LNCaP clone FGC (cell line): ENCODE measurements around the gene CARS1.

ENCODE experiments used
- DNase-seq: peaks from one replicate; pipeline ENCODE4 v3.0.0-alpha.2; 2011; ENCODE audit warnings: low read depth
- H3K4me3 ChIP-seq: 2 replicates; pipeline ENCODE4 v1.5.1; 2011; ENCODE audit warnings: mild to moderate bottlenecking, low read depth, low read length, control low read depth
- TF ChIP-seq, protein P1 (sequence below): IDR thresholded peaks from 2 replicates; pipeline ENCODE4 v1.5.1; 2012; ENCODE audit warnings: mild to moderate bottlenecking; ENCODE audit not compliant: control insufficient read depth, insufficient read depth; ENCODE audit errors: extremely low read depth

Gene CARS1

DNA sequence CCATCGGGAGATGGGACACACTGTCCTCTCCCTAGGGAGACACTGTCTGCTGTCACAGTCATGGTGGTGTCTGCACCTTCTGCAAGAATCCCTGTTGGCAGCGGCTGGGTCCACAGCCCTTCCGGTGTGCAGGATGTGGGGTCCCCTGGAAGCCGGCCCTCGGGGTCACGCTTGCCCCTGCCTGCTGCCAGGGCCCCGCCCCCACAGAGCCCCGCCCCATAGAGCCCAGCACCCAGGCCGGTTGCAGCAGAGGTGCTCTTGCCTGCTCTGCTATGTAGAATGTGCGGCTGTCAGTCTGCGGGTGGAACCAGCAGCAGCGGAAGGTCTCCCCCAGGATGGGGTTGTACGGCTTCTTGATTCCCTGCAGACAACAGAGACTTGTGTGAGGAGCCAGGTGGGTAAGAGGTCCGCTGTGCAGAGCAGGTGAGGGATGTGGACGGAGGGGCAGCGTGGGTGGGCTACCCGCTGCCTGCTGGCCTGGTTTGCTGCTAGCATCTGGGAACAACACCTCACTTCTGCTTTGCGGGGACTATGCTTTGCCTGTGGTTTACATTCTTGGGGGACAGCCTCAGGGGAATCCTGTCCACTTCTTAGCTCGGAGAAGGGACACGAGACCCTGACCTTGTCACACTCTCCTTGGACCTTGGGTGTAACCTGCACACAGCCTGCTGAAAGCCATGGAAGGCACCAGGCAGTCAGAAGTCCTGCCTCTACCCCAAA lies 44.9 kb upstream of the CARS1 start:
- H3K4me3 ChIP-seq, result no peak overlapping the region
- TF ChIP-seq, protein P1, sequence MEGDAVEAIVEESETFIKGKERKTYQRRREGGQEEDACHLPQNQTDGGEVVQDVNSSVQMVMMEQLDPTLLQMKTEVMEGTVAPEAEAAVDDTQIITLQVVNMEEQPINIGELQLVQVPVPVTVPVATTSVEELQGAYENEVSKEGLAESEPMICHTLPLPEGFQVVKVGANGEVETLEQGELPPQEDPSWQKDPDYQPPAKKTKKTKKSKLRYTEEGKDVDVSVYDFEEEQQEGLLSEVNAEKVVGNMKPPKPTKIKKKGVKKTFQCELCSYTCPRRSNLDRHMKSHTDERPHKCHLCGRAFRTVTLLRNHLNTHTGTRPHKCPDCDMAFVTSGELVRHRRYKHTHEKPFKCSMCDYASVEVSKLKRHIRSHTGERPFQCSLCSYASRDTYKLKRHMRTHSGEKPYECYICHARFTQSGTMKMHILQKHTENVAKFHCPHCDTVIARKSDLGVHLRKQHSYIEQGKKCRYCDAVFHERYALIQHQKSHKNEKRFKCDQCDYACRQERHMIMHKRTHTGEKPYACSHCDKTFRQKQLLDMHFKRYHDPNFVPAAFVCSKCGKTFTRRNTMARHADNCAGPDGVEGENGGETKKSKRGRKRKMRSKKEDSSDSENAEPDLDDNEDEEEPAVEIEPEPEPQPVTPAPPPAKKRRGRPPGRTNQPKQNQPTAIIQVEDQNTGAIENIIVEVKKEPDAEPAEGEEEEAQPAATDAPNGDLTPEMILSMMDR, result no peak
- no peak for DNase-seq

DNA sequence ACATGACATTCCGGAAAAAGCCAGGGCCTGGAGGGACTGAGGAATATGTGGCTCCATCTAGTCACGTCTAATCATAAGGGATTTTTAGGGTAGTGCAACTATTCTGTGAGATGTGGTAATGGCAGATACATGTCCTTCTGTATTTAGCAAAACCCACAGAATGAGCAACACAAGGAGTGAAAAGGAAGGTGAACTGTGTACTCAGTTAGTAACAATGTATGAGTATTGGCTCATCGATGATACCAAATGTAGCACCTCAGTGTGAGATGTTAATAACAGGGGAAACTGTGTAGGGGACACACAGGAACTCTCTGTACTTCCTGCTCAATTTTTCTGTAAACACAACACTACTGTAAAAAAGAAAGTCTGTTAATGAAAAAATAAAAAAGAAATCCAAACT lies 42.0 kb upstream of the CARS1 start:
- no peak for DNase-seq
- TF ChIP-seq, protein P1, result no peak
- H3K4me3 ChIP-seq, result no peak overlapping the region

DNA sequence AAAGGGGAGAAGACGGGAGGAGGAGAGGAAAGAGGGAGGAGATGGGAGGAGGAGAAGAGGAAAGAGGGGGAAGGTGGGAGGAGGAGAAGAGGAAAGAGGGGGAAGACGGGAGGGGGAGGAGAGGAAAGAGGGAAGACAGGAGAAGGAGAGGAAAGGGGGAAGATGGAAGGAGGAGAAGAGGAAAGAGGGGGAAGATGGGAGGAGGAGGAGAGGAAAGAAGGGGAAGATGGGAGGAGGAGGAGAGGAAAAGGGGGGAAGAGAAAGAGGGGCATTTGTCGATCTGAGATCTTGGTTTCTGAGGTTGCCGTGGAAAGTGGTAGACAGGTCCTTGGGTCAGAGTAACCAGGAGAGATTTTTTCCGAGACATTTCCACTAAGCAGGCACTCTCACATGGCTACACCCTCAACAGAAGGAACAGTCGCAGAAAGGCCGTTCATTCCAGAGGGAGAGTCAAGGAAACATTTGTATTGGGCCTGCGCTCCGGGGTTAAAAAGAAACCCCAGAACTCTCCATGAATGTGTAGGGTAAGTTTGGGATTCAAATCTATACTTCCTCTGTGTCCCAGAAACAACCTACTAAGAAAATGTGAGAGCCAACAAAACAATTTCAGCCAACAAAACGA lies 39.8 kb upstream of the CARS1 start:
- no peak for DNase-seq
- no peak overlapping the region for H3K4me3 ChIP-seq
- TF ChIP-seq, protein P1, result no peak

DNA sequence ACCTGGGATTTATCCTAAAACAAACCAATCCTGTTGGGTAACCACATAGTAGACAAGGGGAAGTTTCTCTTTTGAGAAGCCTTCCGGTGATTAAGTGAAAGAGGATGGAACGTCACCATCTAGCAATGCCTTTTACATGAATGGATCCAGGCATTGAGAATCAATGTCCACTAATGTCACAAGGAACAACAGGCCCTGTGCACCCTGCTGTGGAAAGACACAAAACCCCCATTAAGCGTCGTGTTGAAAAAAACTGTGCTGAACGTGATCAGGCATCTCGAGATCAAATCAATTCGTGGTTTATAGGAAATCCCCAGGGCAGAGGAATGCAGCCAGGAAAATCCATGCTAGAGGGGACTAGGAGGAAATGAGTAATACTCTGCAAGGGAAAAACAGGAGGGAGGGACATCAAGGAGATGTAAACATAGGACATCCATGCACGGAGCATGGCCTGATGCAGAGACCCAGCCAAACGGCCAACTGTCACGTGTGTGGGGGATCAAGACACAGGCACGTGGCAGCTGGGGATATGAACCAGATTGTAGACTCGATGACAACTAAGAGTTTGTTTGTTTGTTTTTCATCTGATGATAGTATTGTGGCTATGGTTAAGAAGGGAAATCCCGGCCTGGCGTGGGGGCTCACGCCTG lies 38.6 kb upstream of the CARS1 start:
- H3K4me3 ChIP-seq, result no peak overlapping the region
- TF ChIP-seq, protein P1, result no peak
- DNase-seq, result no peak

DNA sequence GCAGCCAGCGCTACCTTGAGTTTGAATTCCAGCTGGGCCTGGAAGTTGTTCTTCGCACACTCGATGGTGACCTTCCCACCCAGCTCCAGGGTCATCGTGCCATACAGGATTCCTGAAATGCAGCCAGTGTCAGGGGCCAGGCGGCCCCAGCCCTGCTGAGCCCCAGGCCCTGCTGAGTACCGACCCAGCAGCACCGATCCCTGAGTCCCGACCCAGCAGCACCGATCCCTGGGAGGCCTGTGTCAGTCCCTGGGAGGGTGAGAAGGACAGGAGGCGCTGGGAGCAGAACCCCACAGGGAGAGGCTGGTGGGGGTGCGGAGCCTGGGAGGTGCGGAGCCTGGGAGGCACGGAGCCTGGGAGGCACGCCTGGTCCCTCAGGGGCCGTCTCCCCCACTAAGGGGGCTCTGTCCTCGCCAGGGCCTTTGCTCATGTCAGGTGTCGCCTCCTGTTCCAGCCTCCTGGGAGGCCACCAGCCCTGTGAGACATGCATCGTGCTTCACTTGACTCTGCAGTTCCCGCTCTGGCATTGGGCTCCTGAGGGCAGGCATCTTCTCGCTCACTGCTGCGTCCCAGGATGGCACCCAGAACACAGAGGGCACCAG lies 37.1 kb upstream of the CARS1 start:
- no peak for DNase-seq
- TF ChIP-seq, protein P1, result no peak
- H3K4me3 ChIP-seq, result no peak overlapping the region

DNA sequence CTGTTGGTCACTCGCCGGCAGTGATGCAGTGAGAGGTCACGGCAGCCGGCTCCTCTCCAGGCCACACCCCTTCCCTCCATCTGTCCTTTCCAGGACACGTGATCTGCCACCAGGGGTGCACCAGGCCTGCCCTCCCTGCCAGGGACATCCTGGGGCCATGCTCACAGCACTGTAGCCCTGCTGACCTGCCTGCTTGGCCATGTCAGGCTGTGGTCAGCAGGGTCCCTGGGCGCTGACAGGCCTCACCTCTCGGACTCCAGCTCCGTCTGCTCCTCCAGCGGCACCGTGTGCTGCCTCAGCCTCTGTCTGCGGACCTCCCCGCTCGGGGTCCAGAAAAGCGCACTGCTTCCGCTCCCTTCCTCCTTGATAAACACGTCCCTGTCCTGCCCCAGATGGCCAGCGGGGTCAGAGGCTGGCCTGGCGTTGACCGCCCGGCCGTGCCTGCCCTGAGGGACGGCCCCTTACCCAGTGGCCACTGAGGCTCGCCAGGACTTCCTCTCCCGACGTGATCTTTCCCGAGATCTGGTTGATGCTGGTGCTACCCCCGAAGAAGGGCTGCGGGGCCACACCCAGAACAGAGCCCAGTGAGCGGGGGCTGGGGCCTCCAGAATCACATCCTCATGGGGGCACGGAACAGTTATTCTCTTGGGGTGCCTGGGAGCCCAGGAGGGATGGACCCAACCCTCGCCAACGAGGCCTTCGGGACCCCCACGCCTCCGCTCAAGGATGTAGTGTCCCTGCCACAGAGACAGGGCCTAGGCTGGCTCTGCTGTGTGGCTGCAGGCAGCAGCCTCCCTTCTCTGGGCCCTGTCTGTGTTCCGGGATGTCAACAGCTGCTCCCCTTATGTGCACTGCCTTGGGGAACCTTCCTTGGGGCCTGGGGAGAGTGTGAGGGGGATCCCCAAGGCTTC lies 36.3 kb upstream of the CARS1 start:
- no peak overlapping the region for H3K4me3 ChIP-seq
- no peak for DNase-seq
- TF ChIP-seq, protein P1, result no peak
